ENCODE results near the gene HIGD2A. TPM values are rescaled to one million over a fixed set of nuclear protein-coding genes. Genes with fewer than 3 reads are reported as not detected.

Gene HIGD2A
- total and polyA plus RNA-seq, 4 donors = 18.4 to 127 (median 67.8) TPM

GRCh38 chr5:176415952-176416924 lies 27.7 kb downstream of the HIGD2A start, which contains the start of gene CLTB:
TSS of gene CLTB (minus strand) at chr5:176416539. CDS start at chr5:176416363, 176 bp downstream.
- H3K4me1 ChIP-seq (ENCODE audit: control insufficient read depth in 4 of 4, insufficient read depth in 4 of 4, low read length in 3 of 4) = peaks cover 4 to 19% (median 11%) of the 10 kb centered on the region in 4 donors
- peak within 1 kb of the TSS; percentile 82 to 84 for H3K27ac ChIP-seq (ENCODE audit: low read depth in 1 of 2, low read length in 2 of 2)
- peak within 1 kb of the TSS; percentile 27 to 75 for H3K9ac ChIP-seq (ENCODE audit: low read depth in 1 of 2, low read length in 2 of 2)
- TF ChIP-seq YY1 (IDR thresholded peaks at IDR 0.05) (no peak), FOXA1 (IDR thresholded peaks at IDR 0.05) (no peak), RAD21 (IDR thresholded peaks at IDR 0.05) (peak; percentile 68 to 74), ATF3 (IDR thresholded peaks at IDR 0.05) (no peak), CTCF (IDR thresholded peaks at IDR 0.05; ENCODE audit: low read depth, low read length, missing input control) (peak; percentile 83), EGR1 (IDR thresholded peaks at IDR 0.05; ENCODE audit: low read depth in 2 of 2) (no peak)
- no peaks in the 10 kb centered on the region for H3K27me3 ChIP-seq (ENCODE audit: control insufficient read depth in 4 of 4, insufficient read depth in 4 of 4, low read length in 3 of 4)
- H3K4me3 ChIP-seq (ENCODE audit: low read depth in 1 of 3, low read length in 3 of 3) = peak within 1 kb of the TSS; percentile 76 to 97 (median 91)
- no peaks in the 10 kb centered on the region for H3K9me3 ChIP-seq (ENCODE audit: control insufficient read depth in 4 of 4, low read length in 3 of 4)
- WGBS = 1% methylated on average over 107 of the region's 107 CpGs
- peaks cover 0 to 1% (median 0%) of the 10 kb centered on the region in 4 donors for H3K36me3 ChIP-seq (ENCODE audit: control insufficient read depth in 4 of 4, insufficient read depth in 3 of 4, low read depth in 1 of 4, low read length in 3 of 4)
- DNase-seq (ENCODE audit: low spot score) = peak; percentile 96

GRCh38 chr5:176416965-176417364 lies 28.4 kb downstream of the HIGD2A start:
- Histone ChIP-seq H3K4me3 (ENCODE audit: low read depth in 1 of 3, low read length in 3 of 3) (no peak overlapping the region), H3K36me3 (ENCODE audit: control insufficient read depth in 4 of 4, insufficient read depth in 3 of 4, low read depth in 1 of 4, low read length in 3 of 4) (peaks cover 0 to 1% (median 0%) of the 10 kb centered on the region in 4 donors), H3K9ac (ENCODE audit: low read depth in 1 of 2, low read length in 2 of 2) (peak overlapping the region; percentile 27 to 58), H3K27ac (ENCODE audit: low read depth in 1 of 2, low read length in 2 of 2) (peak overlapping the region; percentile 42 to 84), H3K9me3 (ENCODE audit: control insufficient read depth in 4 of 4, low read length in 3 of 4) (no peaks in the 10 kb centered on the region), H3K27me3 (ENCODE audit: control insufficient read depth in 4 of 4, insufficient read depth in 4 of 4, low read length in 3 of 4) (no peaks in the 10 kb centered on the region), H3K4me1 (ENCODE audit: control insufficient read depth in 4 of 4, insufficient read depth in 4 of 4, low read length in 3 of 4) (peaks cover 4 to 19% (median 11%) of the 10 kb centered on the region in 4 donors)
- TF ChIP-seq NR2F2 (IDR thresholded peaks at IDR 0.05) (no peak), YY1 (IDR thresholded peaks at IDR 0.05) (no peak), JUND (IDR thresholded peaks at IDR 0.05) (no peak), CTCF (IDR thresholded peaks at IDR 0.05; ENCODE audit: low read depth, low read length, missing input control) (no peak), RAD21 (IDR thresholded peaks at IDR 0.05) (no peak), HNF4G (IDR thresholded peaks at IDR 0.05) (no peak), FOXA2 (IDR thresholded peaks at IDR 0.05) (no peak), ATF3 (IDR thresholded peaks at IDR 0.05) (no peak), FOXA1 (IDR thresholded peaks at IDR 0.05) (no peak), RXRA (IDR thresholded peaks at IDR 0.05) (no peak), SP1 (IDR thresholded peaks at IDR 0.05) (no peak), TAF1 (conservative IDR thresholded peaks at IDR 0.05) (no peak), EGR1 (IDR thresholded peaks at IDR 0.05; ENCODE audit: low read depth in 2 of 2) (no peak)
- TF ChIP-seq, protein P1, sequence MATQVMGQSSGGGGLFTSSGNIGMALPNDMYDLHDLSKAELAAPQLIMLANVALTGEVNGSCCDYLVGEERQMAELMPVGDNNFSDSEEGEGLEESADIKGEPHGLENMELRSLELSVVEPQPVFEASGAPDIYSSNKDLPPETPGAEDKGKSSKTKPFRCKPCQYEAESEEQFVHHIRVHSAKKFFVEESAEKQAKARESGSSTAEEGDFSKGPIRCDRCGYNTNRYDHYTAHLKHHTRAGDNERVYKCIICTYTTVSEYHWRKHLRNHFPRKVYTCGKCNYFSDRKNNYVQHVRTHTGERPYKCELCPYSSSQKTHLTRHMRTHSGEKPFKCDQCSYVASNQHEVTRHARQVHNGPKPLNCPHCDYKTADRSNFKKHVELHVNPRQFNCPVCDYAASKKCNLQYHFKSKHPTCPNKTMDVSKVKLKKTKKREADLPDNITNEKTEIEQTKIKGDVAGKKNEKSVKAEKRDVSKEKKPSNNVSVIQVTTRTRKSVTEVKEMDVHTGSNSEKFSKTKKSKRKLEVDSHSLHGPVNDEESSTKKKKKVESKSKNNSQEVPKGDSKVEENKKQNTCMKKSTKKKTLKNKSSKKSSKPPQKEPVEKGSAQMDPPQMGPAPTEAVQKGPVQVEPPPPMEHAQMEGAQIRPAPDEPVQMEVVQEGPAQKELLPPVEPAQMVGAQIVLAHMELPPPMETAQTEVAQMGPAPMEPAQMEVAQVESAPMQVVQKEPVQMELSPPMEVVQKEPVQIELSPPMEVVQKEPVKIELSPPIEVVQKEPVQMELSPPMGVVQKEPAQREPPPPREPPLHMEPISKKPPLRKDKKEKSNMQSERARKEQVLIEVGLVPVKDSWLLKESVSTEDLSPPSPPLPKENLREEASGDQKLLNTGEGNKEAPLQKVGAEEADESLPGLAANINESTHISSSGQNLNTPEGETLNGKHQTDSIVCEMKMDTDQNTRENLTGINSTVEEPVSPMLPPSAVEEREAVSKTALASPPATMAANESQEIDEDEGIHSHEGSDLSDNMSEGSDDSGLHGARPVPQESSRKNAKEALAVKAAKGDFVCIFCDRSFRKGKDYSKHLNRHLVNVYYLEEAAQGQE (IDR thresholded peaks at IDR 0.05) = no peak
- TF ChIP-seq, protein P2, sequence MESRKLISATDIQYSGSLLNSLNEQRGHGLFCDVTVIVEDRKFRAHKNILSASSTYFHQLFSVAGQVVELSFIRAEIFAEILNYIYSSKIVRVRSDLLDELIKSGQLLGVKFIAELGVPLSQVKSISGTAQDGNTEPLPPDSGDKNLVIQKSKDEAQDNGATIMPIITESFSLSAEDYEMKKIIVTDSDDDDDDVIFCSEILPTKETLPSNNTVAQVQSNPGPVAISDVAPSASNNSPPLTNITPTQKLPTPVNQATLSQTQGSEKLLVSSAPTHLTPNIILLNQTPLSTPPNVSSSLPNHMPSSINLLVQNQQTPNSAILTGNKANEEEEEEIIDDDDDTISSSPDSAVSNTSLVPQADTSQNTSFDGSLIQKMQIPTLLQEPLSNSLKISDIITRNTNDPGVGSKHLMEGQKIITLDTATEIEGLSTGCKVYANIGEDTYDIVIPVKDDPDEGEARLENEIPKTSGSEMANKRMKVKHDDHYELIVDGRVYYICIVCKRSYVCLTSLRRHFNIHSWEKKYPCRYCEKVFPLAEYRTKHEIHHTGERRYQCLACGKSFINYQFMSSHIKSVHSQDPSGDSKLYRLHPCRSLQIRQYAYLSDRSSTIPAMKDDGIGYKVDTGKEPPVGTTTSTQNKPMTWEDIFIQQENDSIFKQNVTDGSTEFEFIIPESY (IDR thresholded peaks at IDR 0.05) = no peak
- DNase-seq (ENCODE audit: low spot score) = no peak
- 89% methylated on average over 11 of the region's 11 CpGs for WGBS

All from liver (tissue), 9 donors.